NT2/D1 (cell line): Measurements from ENCODE around the gene PPP1R14B.

Experiments
- SUZ12 ChIP-seq: IDR thresholded peaks from 2 replicates; pipeline ENCODE4 v1.6.1; 2011; ENCODE audit not compliant: insufficient read length, insufficient read depth; ENCODE audit errors: extremely low read depth
- YY1 ChIP-seq: IDR thresholded peaks from 2 replicates; pipeline ENCODE4 v1.6.1; 2011; ENCODE audit not compliant: insufficient read length, insufficient read depth
- ZNF274 ChIP-seq: IDR thresholded peaks from 2 replicates; pipeline ENCODE4 v1.6.1; 2011; ENCODE audit warnings: mild to moderate bottlenecking, low read depth, low read length

GRCh38 chr11:64245797-64246620 lies 734 bp downstream of the PPP1R14B start:
- no peak for TF ChIP-seq YY1
- TF ChIP-seq ZNF274: no peak
- TF ChIP-seq SUZ12: no peak
